GM12875 (cell line): Measurements from ENCODE around the gene EDAR.

Experiments used
- H3K4me3 ChIP-seq: one replicate; pipeline ENCODE4 v1.5.1; 2011; ENCODE audit warnings: low read depth, low read length, control low read depth
- TF ChIP-seq, protein P1 (sequence below): IDR thresholded peaks from 2 replicates; pipeline ENCODE4 v1.5.1; 2011; ENCODE audit warnings: low read depth, mild to moderate bottlenecking, control low read depth, inconsistent platforms, low read length, moderate library complexity, borderline replicate concordance; ENCODE audit not compliant: insufficient read depth

The EDAR gene

DNA sequence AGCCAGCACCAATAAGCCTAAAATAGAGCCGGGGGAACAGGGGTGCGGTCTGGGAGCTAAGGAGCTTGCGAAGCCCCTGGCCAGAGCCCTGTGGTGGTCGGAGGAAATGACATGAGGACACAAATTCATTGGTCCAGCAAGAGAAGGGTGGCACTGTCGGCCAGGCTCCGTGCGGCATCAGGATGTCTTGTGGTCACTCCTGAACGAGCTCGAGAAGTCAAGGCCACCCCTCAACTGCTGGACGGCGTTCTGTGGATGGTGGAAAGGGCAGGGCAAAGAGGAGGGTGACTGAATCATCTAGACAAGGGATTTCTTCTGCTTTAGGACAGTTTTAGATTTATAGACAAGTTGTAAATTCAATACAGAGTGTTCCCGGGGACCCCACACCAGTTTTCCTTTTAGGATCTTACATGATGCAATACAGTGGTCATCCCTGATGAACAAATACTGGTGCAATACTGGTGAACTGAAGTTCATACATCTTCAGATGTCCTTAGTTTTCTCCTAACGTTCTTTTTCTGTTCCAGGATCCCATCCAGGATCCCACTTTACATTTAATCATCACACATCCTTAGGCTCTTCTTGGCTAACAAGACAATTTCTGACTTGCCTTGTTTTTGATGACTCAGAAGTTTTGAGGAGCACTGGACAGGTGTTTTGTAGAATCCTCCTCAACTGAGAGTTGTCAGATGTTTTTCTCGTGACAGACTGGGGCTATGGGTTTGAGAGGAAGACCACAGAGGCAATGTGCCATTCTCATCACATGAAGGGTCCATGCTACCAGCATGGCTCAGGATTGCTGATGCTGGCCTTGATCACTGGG, 13.2 kb downstream of the EDAR start:
- H3K4me3 ChIP-seq = no peak overlapping the region
- TF ChIP-seq, protein P1, sequence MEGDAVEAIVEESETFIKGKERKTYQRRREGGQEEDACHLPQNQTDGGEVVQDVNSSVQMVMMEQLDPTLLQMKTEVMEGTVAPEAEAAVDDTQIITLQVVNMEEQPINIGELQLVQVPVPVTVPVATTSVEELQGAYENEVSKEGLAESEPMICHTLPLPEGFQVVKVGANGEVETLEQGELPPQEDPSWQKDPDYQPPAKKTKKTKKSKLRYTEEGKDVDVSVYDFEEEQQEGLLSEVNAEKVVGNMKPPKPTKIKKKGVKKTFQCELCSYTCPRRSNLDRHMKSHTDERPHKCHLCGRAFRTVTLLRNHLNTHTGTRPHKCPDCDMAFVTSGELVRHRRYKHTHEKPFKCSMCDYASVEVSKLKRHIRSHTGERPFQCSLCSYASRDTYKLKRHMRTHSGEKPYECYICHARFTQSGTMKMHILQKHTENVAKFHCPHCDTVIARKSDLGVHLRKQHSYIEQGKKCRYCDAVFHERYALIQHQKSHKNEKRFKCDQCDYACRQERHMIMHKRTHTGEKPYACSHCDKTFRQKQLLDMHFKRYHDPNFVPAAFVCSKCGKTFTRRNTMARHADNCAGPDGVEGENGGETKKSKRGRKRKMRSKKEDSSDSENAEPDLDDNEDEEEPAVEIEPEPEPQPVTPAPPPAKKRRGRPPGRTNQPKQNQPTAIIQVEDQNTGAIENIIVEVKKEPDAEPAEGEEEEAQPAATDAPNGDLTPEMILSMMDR = no peak

DNA sequence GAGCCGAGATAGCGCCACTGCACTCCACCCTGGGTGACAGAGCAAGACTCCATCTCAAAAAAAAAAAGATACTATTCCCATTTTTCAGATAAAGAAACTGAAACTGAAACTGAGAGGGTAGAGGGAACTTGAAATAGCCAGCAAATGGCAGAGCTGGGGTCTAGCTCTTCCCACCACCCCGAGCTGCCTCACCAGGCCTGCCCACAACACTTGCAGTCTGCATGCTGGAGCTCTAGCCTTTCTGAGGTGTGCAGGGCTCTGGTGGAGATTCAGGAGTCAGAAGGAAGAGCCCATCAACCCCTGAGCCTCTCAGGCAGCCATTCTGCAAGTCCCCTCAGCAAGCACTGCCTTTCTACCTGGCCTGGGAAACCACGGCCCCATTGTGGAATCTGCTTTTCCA, 14.3 kb downstream of the EDAR start:
- TF ChIP-seq, protein P1 = no peak
- H3K4me3 ChIP-seq = no peak overlapping the region

DNA sequence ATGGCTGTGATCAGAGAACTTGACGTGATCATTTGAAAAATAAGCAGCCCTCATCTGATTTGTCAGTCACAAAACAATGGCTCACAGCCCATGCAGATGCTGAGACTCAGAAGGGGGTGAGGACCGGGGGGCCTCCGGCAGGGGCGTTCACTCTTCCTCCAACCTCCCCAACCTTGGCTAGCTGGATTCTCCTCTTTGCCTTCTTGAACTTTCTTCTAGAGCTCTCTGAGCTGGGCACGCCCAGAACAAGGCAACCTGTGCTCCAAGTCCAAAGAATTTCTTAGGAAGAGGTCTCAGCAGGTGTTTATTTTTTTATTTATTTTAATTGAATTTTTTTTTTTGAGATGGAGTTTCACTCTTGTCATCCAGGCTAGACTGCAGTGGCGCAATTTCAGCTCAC, 16.4 kb downstream of the EDAR start:
- no peak overlapping the region for H3K4me3 ChIP-seq

DNA sequence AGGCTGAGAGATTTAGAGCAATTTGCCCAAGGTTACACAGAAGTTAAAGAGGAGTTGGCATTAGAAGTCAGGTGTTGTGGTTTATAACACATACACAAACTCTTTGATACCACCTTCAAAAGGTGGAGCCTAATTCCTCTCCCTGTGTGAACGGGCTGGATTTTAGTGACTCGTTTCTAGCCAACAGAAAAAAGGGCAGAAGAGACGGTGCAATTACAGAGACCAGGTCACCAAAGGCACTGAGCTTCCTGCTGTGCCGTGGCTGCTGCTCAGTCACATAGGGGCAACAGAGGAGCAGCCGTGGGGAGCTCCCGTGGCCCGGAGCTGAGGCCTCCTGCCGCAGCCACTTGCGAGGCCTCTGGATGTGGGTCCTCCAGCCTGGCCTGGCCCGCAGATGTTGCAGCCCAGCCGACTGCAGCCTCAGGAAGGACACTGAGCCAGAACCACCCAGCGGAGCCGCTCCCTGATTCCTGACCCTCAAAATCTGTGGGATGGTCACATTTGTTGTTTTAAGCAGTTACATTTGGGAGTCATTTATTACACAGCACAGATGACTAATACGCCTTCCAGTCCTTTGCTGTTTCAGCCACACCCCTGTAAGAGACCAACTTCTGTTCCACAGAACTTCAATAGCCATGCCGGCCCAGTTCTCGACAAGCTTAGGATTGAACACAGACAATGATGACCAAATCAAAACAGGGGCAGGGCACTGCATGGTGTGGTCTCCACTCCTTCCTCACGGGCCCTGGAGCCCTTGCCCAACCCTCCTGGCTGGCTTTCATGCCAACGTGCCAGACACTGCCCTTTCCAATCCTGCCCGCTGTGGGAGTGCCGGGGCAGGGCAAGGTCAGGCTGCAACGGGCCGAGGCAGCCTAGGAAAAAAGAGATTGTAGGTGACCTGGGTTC, 17.1 kb downstream of the EDAR start:
- TF ChIP-seq, protein P1 = no peak

More for the DNA sequence above, 16.4 kb downstream of the EDAR start:
- TF ChIP-seq, protein P1 = no peak

DNA sequence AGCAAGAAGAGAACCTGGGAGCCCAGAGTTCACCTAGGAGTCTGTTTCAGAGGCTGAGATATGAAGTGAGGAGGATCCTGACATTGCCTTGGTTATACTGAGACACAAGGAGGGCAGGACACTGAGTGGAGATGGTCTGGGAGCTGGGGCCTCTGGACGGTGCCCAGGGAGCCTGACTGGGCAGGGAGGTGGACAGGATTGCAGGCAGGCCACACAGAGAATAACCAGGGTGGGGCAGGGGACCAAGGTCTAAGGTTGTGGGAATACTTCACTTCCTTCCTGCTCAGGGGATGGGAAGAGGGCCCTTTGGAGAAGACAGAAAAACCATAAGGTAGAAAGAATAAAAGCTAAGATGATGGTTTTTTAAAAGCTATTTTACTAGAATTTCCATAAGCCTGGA, 18.7 kb downstream of the EDAR start:
- TF ChIP-seq, protein P1 = no peak
- no peak overlapping the region for H3K4me3 ChIP-seq

More for the DNA sequence above, 17.1 kb downstream of the EDAR start:
- H3K4me3 ChIP-seq = no peak overlapping the region

DNA sequence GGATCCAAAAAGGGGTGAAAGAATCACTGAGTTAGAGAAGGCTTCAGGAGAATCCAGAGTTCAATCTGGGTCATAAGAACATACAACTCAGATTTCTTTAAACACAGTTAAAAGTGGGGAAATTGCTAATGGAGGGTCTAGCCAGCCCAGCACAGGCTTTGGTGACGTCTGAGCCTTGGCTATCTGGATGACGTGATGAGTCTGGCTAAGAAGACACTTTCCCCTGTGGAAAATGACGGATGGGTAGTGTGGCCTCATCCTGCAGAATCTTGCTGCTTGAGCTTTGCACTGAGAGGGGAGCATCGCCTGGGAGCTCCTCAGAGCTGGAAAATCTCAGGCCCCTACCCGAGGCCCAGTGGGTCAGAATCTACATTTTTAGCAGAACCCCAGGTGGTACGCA, 19.2 kb downstream of the EDAR start:
- no peak overlapping the region for H3K4me3 ChIP-seq
- TF ChIP-seq, protein P1 = no peak
